AG08395 (cell line): Measurements from ENCODE around the gene SEMA3G.

Source experiments
- DNase-seq: peaks from one replicate; pipeline ENCODE4 v3.0.0; 2012; ENCODE audit warnings: mixed read lengths, low spot score

SEMA3G gene

GRCh38 chr3:52479037-52479876 is 34.4 kb upstream of the SEMA3G start:
- no peak for DNase-seq

GRCh38 chr3:52477796-52478095 is 32.8 kb upstream of the SEMA3G start:
- no peak for DNase-seq

GRCh38 chr3:52477076-52477795 is 32.3 kb upstream of the SEMA3G start:
- DNase-seq, result no peak

GRCh38 chr3:52473026-52473425 is 28.1 kb upstream of the SEMA3G start:
- DNase-seq, result no peak

- DNase-seq, result no peak
Observed at GRCh38 chr3:52472239-52473000, 27.5 kb upstream of the SEMA3G start.

- peak; percentile 62 for DNase-seq
Observed at GRCh38 chr3:52471371-52472238, 26.7 kb upstream of the SEMA3G start.

GRCh38 chr3:52470920-52471319 is 26.0 kb upstream of the SEMA3G start:
- no peak for DNase-seq

- DNase-seq, result no peak
Observed at GRCh38 chr3:52469001-52469400, 24.1 kb upstream of the SEMA3G start.

- DNase-seq, result no peak
Observed at GRCh38 chr3:52468336-52468735, 23.4 kb upstream of the SEMA3G start.

GRCh38 chr3:52463416-52463815 is 18.5 kb upstream of the SEMA3G start:
- DNase-seq, result no peak

- DNase-seq, result peak; percentile 42
Observed at GRCh38 chr3:52461874-52462273, 17.0 kb upstream of the SEMA3G start.

GRCh38 chr3:52458770-52459545 is 14.1 kb upstream of the SEMA3G start:
- DNase-seq, result no peak

- DNase-seq, result no peak
Observed at GRCh38 chr3:52458031-52458760, 13.3 kb upstream of the SEMA3G start.

- no peak for DNase-seq
Observed at GRCh38 chr3:52456800-52457183, 11.9 kb upstream of the SEMA3G start.

- DNase-seq, result peak; percentile 60
Observed at GRCh38 chr3:52456169-52456799, 11.4 kb upstream of the SEMA3G start.

GRCh38 chr3:52455283-52456168 is 10.6 kb upstream of the SEMA3G start, which contains the start of gene NISCH:
NISCH (plus strand) TSS chr3:52455604; CDS start chr3:52455642, 38 bp downstream.
- peak; percentile 94 for DNase-seq

- no peak for DNase-seq
Observed at GRCh38 chr3:52454938-52455282, 10.0 kb upstream of the SEMA3G start.

GRCh38 chr3:52454250-52454937 is 9.5 kb upstream of the SEMA3G start:
- no peak for DNase-seq
